Loucy (cell line): ENCODE measurements around the gene RPS4Y2.

Source experiments
- CTCF ChIP-seq: fragments of 200-600 bp; sonication (generic); conservative IDR thresholded peaks from 2 replicates; pipeline ENCODE4 v1.5.1; 2014; ENCODE audit warnings: mild to moderate bottlenecking, antibody characterized with exemption, low read length
- EZH2phosphoT487 ChIP-seq: fragments of 200-600 bp; IDR thresholded peaks from 2 replicates; pipeline ENCODE4 v1.6.1; 2018; ENCODE audit warnings: antibody characterized with exemption, mild to moderate bottlenecking, moderate library complexity, borderline replicate concordance

- TF ChIP-seq CTCF (no peak), EZH2phosphoT487 (no peak)
Observed at GRCh38 chrY:20798351-20799049, 42.6 kb downstream of the RPS4Y2 start.
